OCI-LY3 (cell line): Measurements from ENCODE around the gene ATP2C2.

Experiments used
- CTCF ChIP-seq: fragments of 200-600, 300-600 bp; sonication (generic); IDR thresholded peaks from 2 replicates; pipeline ENCODE4 v1.5.1; 2014; ENCODE audit warnings: antibody characterized with exemption, low read length, low read depth
- EZH2phosphoT487 ChIP-seq: fragments of 200-600 bp; shearing (Covaris generic); IDR thresholded peaks from 2 replicates; pipeline ENCODE4 v1.6.1; 2018; ENCODE audit warnings: antibody characterized with exemption, mixed run types, low read depth

- TF ChIP-seq CTCF (no peak), EZH2phosphoT487 (no peak)
Observed at GRCh38 chr16:84500531-84500930, 132.2 kb downstream of the ATP2C2 start.
